GM18861 (cell line): Measurements from ENCODE around the gene SPINK2.

Source experiments
- ATAC-seq: cut with Tn5 transposase; IDR thresholded peaks from one replicate; pipeline ENCODE4 v1.9.1; 2021; ENCODE audit not compliant: unreplicated experiment

SPINK2 gene, protein sequence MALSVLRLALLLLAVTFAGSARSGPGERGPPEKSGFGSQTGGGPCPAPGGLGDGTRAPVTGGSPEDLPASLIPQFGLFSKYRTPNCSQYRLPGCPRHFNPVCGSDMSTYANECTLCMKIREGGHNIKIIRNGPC

GRCh38 chr4:56821381-56822243 lies at the start of gene SPINK2:
Gene SPINK2 (minus strand): TSS chr4:56821701. CDS start chr4:56821662, 39 bp downstream.
- ATAC-seq = peak; percentile 33

DNA sequence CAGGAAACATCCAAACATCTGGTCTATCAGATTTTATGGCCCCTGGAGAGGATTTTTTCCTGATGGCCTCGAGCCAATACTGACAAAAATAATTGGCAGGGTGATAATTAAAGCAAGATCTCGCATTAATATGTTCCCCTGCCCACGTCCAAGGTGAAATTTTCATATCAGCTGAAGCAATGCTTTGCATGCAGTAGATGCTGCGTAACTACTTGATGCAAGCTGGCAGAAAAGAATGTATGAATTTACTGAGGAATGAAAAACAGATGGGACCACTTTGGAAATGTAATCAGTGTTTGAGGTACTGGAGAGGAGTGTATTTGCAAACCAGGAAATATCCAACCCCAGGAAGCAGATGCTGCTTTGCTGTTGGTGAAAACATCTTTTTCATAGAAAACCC lies 49.4 kb upstream of the SPINK2 start:
- no peak for ATAC-seq

GRCh38 chr4:56863441-56864139 lies 42.1 kb upstream of the SPINK2 start:
- peak; percentile 43 for ATAC-seq

- ATAC-seq = no peak
Observed at GRCh38 chr4:56861360-56861759, 39.9 kb upstream of the SPINK2 start.

DNA sequence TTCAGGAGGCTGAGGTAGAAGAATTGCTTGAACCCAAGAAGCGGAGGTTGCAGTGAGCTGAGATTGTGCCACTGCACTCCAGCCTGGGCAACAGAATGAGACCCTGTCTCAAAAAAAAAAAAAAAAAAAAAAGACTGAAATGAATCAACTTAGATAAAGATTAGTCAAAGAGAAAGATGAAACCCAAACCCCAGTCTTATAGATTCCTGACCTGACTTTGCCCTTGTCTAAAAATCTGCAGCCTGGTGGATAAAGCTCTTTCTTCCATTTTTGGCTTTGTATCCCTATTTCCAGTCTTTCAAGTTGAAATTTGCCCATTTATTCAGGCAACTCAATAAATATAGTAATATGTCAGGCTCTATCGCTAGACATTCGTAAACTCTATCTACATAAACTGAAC lies 39.3 kb upstream of the SPINK2 start:
- no peak for ATAC-seq

- ATAC-seq = peak; percentile 78
Observed at GRCh38 chr4:56859841-56860240, 38.3 kb upstream of the SPINK2 start.

- no peak for ATAC-seq
Observed at GRCh38 chr4:56857601-56858309, 36.3 kb upstream of the SPINK2 start.

DNA sequence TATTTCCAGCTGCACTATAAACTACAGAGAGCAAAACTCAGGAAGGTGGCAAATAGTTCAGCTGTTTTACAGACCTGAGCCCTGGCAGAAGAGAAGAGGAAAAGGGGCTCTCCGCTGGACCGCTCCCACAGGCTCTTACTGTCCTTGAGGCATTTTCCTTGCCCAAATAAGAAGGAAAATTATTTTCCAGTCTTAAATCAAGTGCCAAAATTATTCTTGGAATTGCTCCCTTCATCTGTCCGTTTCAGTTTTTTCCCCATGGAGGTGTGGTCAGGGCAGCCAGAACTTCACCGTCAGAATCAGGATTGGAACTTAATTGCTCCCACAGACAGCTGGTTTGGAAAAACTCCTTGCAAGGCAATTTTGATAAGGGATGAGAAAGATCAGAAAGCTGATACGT lies 35.2 kb upstream of the SPINK2 start:
- no peak for ATAC-seq

DNA sequence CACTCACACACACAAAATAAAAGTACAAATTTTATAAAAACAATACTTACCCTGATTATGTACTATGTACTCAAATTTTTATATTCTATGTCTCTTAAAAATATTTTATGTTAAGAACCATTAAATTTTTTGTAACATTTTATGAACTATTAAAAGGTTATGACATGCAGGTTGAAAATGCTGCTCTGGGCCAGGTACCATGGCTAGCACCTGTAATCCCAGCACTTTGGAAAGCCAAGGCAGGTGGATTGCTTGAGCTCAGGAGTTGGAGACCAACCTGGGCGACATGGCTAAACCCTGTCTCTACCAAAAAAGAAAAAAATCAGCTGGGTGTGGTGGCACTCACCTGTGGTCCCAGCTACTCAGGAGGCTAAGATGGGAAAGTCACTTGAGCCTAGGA lies 29.4 kb upstream of the SPINK2 start:
- no peak for ATAC-seq

DNA sequence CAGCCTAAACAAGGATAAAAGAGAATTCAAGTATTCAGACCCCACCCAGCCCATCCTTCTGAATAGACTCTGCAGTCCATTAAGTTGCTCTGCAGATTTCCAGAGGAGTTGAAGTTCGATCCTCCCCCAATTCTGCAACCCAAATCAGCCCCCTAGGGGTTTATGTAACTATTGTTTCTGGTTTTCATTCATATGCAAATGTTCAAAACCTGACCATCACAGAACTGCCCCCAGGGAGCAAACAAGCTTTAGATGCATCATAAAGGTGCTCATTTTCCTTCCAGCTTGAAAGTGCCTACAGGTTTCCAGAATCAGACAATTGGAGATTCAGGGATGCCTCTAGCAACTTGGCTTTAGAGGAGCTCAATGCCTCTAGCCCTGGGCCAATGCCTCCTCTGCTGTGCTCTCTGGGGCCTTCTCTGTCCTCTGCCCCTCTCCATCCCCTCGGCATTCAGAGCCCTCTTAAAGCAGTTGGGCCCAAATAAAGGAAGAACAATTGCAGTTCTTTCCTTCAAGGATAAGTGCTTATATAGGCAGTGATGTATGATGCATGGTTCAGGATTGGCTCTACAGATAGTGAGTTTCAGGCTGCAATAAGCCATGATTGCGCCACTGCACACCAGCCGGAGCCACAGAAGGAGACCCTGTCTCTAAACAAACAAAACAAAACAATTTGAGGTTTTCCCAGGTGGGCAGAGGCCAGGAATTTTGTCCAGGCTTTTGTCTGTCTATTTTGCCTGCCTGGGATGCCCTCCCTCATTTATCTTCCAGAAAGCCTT lies 23.5 kb upstream of the SPINK2 start:
- ATAC-seq = no peak

GRCh38 chr4:56843421-56843899 lies 22.0 kb upstream of the SPINK2 start:
- ATAC-seq = no peak

GRCh38 chr4:56840559-56840958 lies 19.1 kb upstream of the SPINK2 start:
- ATAC-seq = no peak

GRCh38 chr4:56828784-56829535 lies 7.5 kb upstream of the SPINK2 start:
- peak; percentile 90 for ATAC-seq

- ATAC-seq = no peak
Observed at GRCh38 chr4:56823933-56824600, 2.6 kb upstream of the SPINK2 start.

- no peak for ATAC-seq
Observed at GRCh38 chr4:56818797-56819196, 2.7 kb downstream of the SPINK2 start.

DNA sequence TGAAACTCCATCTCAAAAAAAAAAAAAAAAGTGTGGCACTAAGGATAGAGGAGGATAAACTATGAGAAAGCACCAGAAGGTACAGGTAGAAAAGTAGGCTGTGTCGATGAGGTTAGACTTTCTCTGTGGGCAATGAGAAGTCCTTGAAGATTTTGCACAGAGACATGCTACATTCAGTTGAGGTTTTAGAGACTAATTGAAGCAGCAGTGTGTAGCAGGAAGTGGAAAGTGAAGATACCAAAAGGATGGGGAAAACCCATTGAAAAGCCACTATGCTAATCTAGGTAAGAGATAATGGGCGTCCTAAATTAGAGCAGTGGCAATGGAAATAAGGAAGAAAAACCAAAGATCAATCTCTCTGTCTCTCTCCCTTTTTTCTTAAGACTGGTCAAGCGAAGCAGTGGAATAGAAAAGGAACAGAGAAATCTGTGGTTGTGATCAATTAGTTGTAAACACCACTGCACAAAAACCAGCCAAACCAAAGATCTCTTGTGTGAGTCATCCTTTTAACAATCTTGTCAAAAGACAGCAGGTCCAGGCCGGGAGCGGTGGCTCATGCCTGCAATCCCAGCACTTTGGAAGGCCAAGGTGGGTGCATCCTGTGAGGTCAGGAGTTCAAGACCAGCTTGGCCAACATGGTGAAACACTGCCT lies 3.5 kb downstream of the SPINK2 start:
- peak; percentile 86 for ATAC-seq

GRCh38 chr4:56806666-56807065 lies 14.8 kb downstream of the SPINK2 start:
- no peak for ATAC-seq

- ATAC-seq = no peak
Observed at GRCh38 chr4:56804551-56804950, 16.9 kb downstream of the SPINK2 start.

DNA sequence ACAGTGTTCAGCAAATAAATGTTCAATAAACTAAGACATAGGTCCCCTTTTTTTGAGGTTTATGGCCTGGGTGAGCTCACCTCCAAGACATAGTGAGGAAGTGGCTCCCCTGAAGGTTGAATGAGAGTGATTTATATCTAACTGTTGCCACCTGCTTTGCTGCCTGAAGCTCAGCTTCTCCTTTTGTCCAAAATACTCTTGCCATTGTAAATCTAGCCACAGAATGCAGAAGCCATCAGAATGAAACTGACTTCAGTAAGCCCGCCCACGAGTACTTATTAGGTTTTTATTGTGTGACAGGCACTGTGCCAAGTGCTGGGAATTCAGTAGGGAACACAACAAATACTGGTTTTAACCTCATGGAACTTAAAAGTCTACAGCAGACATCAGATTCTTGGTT lies 18.0 kb downstream of the SPINK2 start:
- no peak for ATAC-seq
